Calu3 (cell line): ENCODE results near the gene SKI. TPM values are rescaled to one million over a fixed set of nuclear protein-coding genes. Genes with fewer than 3 reads are reported as not detected.

Experiments used
- BruUV-seq: library from RNA; stranded (reverse); fragments of 400-500 nt; replicated peaks from 2 replicates; lab custom pipeline; 2021; lab: Mats Ljungman, UMichigan
- CTCF ChIA-PET: fragments of 300-600 bp; sonication (Branson Sonifier 250); formaldehyde crosslinking; loops from one replicate; lab custom pipeline; 2022; ENCODE audit warnings: antibody characterized with exemption; lab: Charles Lee
- DNase-seq: peaks from one replicate; pipeline ENCODE4 v3.0.0; 2022
- H3K27ac Mint-ChIP-seq: one replicate; pipeline ENCODE4 v1.8.0; 2022; ENCODE audit warnings: mixed read lengths; ENCODE audit not compliant: unreplicated experiment
- H3K27me3 Mint-ChIP-seq: one replicate; pipeline ENCODE4 v1.8.0; 2022; ENCODE audit warnings: mixed read lengths; ENCODE audit not compliant: unreplicated experiment
- H3K36me3 Mint-ChIP-seq: one replicate; pipeline ENCODE4 v1.8.0; 2022; ENCODE audit warnings: mild to moderate bottlenecking, moderate library complexity, mixed read lengths; ENCODE audit not compliant: insufficient read depth, unreplicated experiment
- H3K4me1 Mint-ChIP-seq: one replicate; pipeline ENCODE4 v1.8.0; 2022; ENCODE audit warnings: mild to moderate bottlenecking, low read depth, mixed read lengths; ENCODE audit not compliant: unreplicated experiment
- H3K4me3 Mint-ChIP-seq: one replicate; pipeline ENCODE4 v1.8.0; 2022; ENCODE audit warnings: mild to moderate bottlenecking, low read depth, moderate library complexity, mixed read lengths; ENCODE audit not compliant: unreplicated experiment
- H3K9me3 Mint-ChIP-seq: one replicate; pipeline ENCODE4 v1.8.0; 2022; ENCODE audit warnings: low read depth, mixed read lengths; ENCODE audit not compliant: unreplicated experiment
- CTCF ChIP-seq: fragments of 200-600 bp; IDR thresholded peaks from one replicate; pipeline ENCODE4 v1.8.0; 2022; ENCODE audit warnings: antibody characterized with exemption; ENCODE audit not compliant: unreplicated experiment
- intact Hi-C: fragments of 100-400 bp; cut with micrococcal nuclease; formaldehyde crosslinking; loops from one replicate; pipeline ENCODE4 v1.10.0; 2022; ENCODE audit not compliant: unreplicated experiment
- total RNA-seq: library from RNA; stranded (reverse); gene quantifications from 2 replicates; pipeline ENCODE4 v1.2.3, GENCODE V29; 2022

SKI gene
- total RNA-seq, 1 experiment from 2014 or later: 33.8 TPM

- H3K9me3 Mint-ChIP-seq: no peaks in the 10 kb centered on the region
- no TSS peak for BruUV-seq
- no peaks in the 10 kb centered on the region for H3K4me1 Mint-ChIP-seq
- H3K4me3 Mint-ChIP-seq: no peak overlapping the region
- intact Hi-C loops: loop anchor here (10.0 kb wide), 1 partner anchor 352 kb away; no protein-coding TSS in a partner anchor
- no peak for DNase-seq
- peaks cover 35% of the 10 kb centered on the region for H3K36me3 Mint-ChIP-seq
- no peaks in the 10 kb centered on the region for H3K27me3 Mint-ChIP-seq
- CTCF ChIA-PET: no interaction called here
- no peak for TF ChIP-seq CTCF
- no peak overlapping the region for H3K27ac Mint-ChIP-seq
Measured at GRCh38 chr1:2192031-2192995, 35.8 kb upstream of the SKI start.

- CTCF ChIA-PET: interaction anchor here (1.6 kb wide), 1 partner anchor 188 kb away, joined by 16 read pairs; no protein-coding TSS in a partner anchor
- TF ChIP-seq CTCF: no peak
- TSS peak; percentile 63 for BruUV-seq
- peaks cover 35% of the 10 kb centered on the region for H3K36me3 Mint-ChIP-seq
- intact Hi-C loops: loop anchor here (10.0 kb wide), 1 partner anchor 351 kb away; no protein-coding TSS in a partner anchor
- peak overlapping the region; percentile 69 for H3K4me3 Mint-ChIP-seq
- no peak overlapping the region for H3K27ac Mint-ChIP-seq
- no peaks in the 10 kb centered on the region for H3K27me3 Mint-ChIP-seq
- H3K9me3 Mint-ChIP-seq: no peaks in the 10 kb centered on the region
- no peaks in the 10 kb centered on the region for H3K4me1 Mint-ChIP-seq
- DNase-seq: no peak
Measured at GRCh38 chr1:2193514-2194281, 34.4 kb upstream of the SKI start.

- DNase-seq: peak; percentile 52
- peaks cover 35% of the 10 kb centered on the region for H3K36me3 Mint-ChIP-seq
- no peaks in the 10 kb centered on the region for H3K4me1 Mint-ChIP-seq
- no peak for TF ChIP-seq CTCF
- H3K27me3 Mint-ChIP-seq: no peaks in the 10 kb centered on the region
- intact Hi-C loops: loop anchor here (10.0 kb wide), 1 partner anchor 350 kb away; no protein-coding TSS in a partner anchor
- CTCF ChIA-PET: interaction anchor here (0.8 to 1.6 kb wide), 10 partner anchors 14 to 353 kb away, joined by 3 to 16 read pairs (median 4); partner anchors contain the start of genes MORN1, PANK4 and RER1
- no TSS peak for BruUV-seq
- no peak within 1 kb of the TSS for H3K27ac Mint-ChIP-seq
- H3K9me3 Mint-ChIP-seq: no peaks in the 10 kb centered on the region
- H3K4me3 Mint-ChIP-seq: peak within 1 kb of the TSS; percentile 69
Measured at GRCh38 chr1:2194319-2194897, 33.7 kb upstream of the SKI start, which contains the start of gene FAAP20. Gene FAAP20 (minus strand): TSS chr1:2194772. CDS start chr1:2194749, 23 bp downstream.
